Activated CD8-positive, alpha-beta T cell treated with anti-CD3 and anti-CD28 coated beads, Interleukin-2, amount 10 ng/mL, durations not matched to agents 7 days and 5 days (primary cell): ENCODE results near the gene IGFBP4. TPM values are rescaled to one million over a fixed set of nuclear protein-coding genes. Genes with fewer than 3 reads are reported as not detected.

ENCODE experiments used
- total RNA-seq, 2 experiments: library from RNA; stranded (reverse); gene quantifications; one replicate each; pipeline ENCODE4 v1.2.3, GENCODE V29; 2021

The IGFBP4 gene
- total RNA-seq, 2 experiments from 2014 or later = 28.7 to 28.9 TPM

Other genes with a start within 250 kb of the IGFBP4 start
- gene WIPF2, start 224.1 kb upstream of the IGFBP4 start, total RNA-seq = 10 to 100 TPM; 22.0 to 27.4 TPM
- 100 to 1,000 TPM; 103 to 110 TPM for gene CDC6, start 155.6 kb upstream of the IGFBP4 start, total RNA-seq
- gene RARA, start 134.3 kb upstream of the IGFBP4 start, total RNA-seq = 10 to 100 TPM; 61.1 to 63.2 TPM
- under 1 TPM in 1 of 2 experiments, not detected in 1; 0.29 TPM for gene GJD3, start 78.7 kb upstream of the IGFBP4 start, total RNA-seq
- gene TOP2A, start 25.6 kb upstream of the IGFBP4 start, total RNA-seq = 100 to 1,000 TPM; 517 to 567 TPM
- gene TNS4, start 58.2 kb downstream of the IGFBP4 start, total RNA-seq = 1 to 10 TPM; 8.4 to 9.0 TPM
- gene CCR7, start 122.0 kb downstream of the IGFBP4 start, total RNA-seq = 100 to 1,000 TPM; 171 to 173 TPM
- gene SMARCE1, start 204.4 kb downstream of the IGFBP4 start, total RNA-seq = 100 to 1,000 TPM; 104 to 110 TPM
- not detected for gene KRT222, start 221.7 kb downstream of the IGFBP4 start, total RNA-seq